NCI-H2227 (cell line): ENCODE data around the gene CADM1.

Experiments
- DNase-seq: peaks from one replicate; lab custom pipeline; 2025; ENCODE audit not compliant: unreplicated experiment; lab: John Stamatoyannopoulos, UW

Gene CADM1

GRCh38 chr11:115362997-115363396, 141.2 kb downstream of the CADM1 start:
- DNase-seq = no peak

GRCh38 chr11:115361025-115361424, 143.2 kb downstream of the CADM1 start:
- no peak for DNase-seq

- no peak for DNase-seq
These were observed 143.9 kb downstream of the CADM1 start for GRCh38 chr11:115360186-115360824.

GRCh38 chr11:115357066-115357465, 147.1 kb downstream of the CADM1 start:
- no peak for DNase-seq

GRCh38 chr11:115352805-115353485, 151.3 kb downstream of the CADM1 start:
- DNase-seq = no peak

- DNase-seq = no peak
These were observed 154.7 kb downstream of the CADM1 start for GRCh38 chr11:115349335-115350017.

- peak; percentile 42 for DNase-seq
These were observed 155.8 kb downstream of the CADM1 start for GRCh38 chr11:115348416-115348815.

- DNase-seq = no peak
These were observed 157.1 kb downstream of the CADM1 start for GRCh38 chr11:115347106-115347505.

GRCh38 chr11:115345840-115346239, 158.4 kb downstream of the CADM1 start:
- DNase-seq = no peak

GRCh38 chr11:115345361-115345760, 158.9 kb downstream of the CADM1 start:
- peak; percentile 18 for DNase-seq

GRCh38 chr11:115344846-115345245, 159.4 kb downstream of the CADM1 start:
- no peak for DNase-seq

GRCh38 chr11:115342142-115342541, 162.1 kb downstream of the CADM1 start:
- no peak for DNase-seq

- DNase-seq = no peak
These were observed 163.3 kb downstream of the CADM1 start for GRCh38 chr11:115340874-115341273.

- no peak for DNase-seq
These were observed 165.7 kb downstream of the CADM1 start for GRCh38 chr11:115338476-115338875.

GRCh38 chr11:115334932-115335788, 169.1 kb downstream of the CADM1 start:
- DNase-seq = peak; percentile 52

GRCh38 chr11:115333949-115334348, 170.3 kb downstream of the CADM1 start:
- no peak for DNase-seq

GRCh38 chr11:115333121-115333520, 171.1 kb downstream of the CADM1 start:
- DNase-seq = no peak

GRCh38 chr11:115330684-115331482, 173.3 kb downstream of the CADM1 start:
- DNase-seq = no peak

GRCh38 chr11:115326526-115326925, 177.7 kb downstream of the CADM1 start:
- DNase-seq = no peak

- no peak for DNase-seq
These were observed 178.7 kb downstream of the CADM1 start for GRCh38 chr11:115325523-115325922.
